ENCODE measurements around the gene BCL2A1.
"Not testable (repeated sequence)": the region's sequence is repeated elsewhere in the genome, so short reads cannot be mapped to it uniquely, and the experiment has no call there.

The BCL2A1 gene

GRCh38 chr15:79919749-79920511 is 51.1 kb downstream of the BCL2A1 start:
- no peak for DNase-seq

GRCh38 chr15:79919090-79919748 is 51.8 kb downstream of the BCL2A1 start:
- no peak for DNase-seq

GRCh38 chr15:79918278-79918677 is 52.7 kb downstream of the BCL2A1 start:
- DNase-seq = no peak

GRCh38 chr15:79916502-79917132 is 54.4 kb downstream of the BCL2A1 start:
- DNase-seq = no peak

GRCh38 chr15:79915776-79916501 is 55.1 kb downstream of the BCL2A1 start:
- not testable (repeated sequence) for DNase-seq

GRCh38 chr15:79914728-79915127 is 56.3 kb downstream of the BCL2A1 start:
- DNase-seq = no peak
